Activated CD4-positive, alpha-beta T cell treated with anti-CD3 and anti-CD28 coated beads, Interleukin-2, amount 10 ng/mL, durations not matched to agents 7 days and 5 days (primary cell): ENCODE results near the gene GPRC5D. TPM values are rescaled to one million over a fixed set of nuclear protein-coding genes. Genes with fewer than 3 reads are reported as not detected.

ENCODE experiments used
- CTCF ChIA-PET: fragments of 350-600 bp; sonication (Branson Sonifier 250); formaldehyde crosslinking; loops from one replicate; lab custom pipeline; 2021; ENCODE audit warnings: antibody characterized with exemption; lab: Charles Lee
- POLR2A ChIA-PET: fragments of 350-600 bp; sonication (Branson Sonifier 250); formaldehyde crosslinking; loops from one replicate; lab custom pipeline; 2021; ENCODE audit warnings: antibody characterized with exemption; lab: Charles Lee
- DNase-seq: peaks from one replicate; pipeline ENCODE4 v3.0.0-alpha.2; 2020
- H3K27ac Mint-ChIP-seq: one replicate; pipeline ENCODE4 v1.8.0; 2021; ENCODE audit warnings: mild to moderate bottlenecking, moderate library complexity, mixed read lengths
- H3K27me3 Mint-ChIP-seq: one replicate; pipeline ENCODE4 v1.8.0; 2021; ENCODE audit warnings: mixed read lengths
- H3K36me3 Mint-ChIP-seq: one replicate; pipeline ENCODE4 v1.8.0; 2021; ENCODE audit warnings: low read depth, mixed read lengths
- H3K4me1 Mint-ChIP-seq: one replicate; pipeline ENCODE4 v1.8.0; 2021; ENCODE audit warnings: mixed read lengths
- H3K4me3 Mint-ChIP-seq: one replicate; pipeline ENCODE4 v1.8.0; 2021; ENCODE audit warnings: mild to moderate bottlenecking, moderate library complexity, mixed read lengths
- H3K9me3 Mint-ChIP-seq: one replicate; pipeline ENCODE4 v1.8.0; 2021; ENCODE audit warnings: mixed read lengths
- total RNA-seq, 2 experiments: library from RNA; stranded (reverse); gene quantifications; one replicate each; pipeline ENCODE4 v1.2.3, GENCODE V29; 2021

GPRC5D gene
- total RNA-seq, 2 experiments from 2014 or later: 0.22 to 0.67 TPM

- no peaks in the 10 kb centered on the region for H3K27me3 Mint-ChIP-seq
- ChIA-PET POLR2A (no interaction called here), CTCF (interaction anchor here (0.6 to 1.4 kb wide), 6 partner anchors 9 to 518 kb away, joined by 3 to 6 read pairs (median 3); no protein-coding TSS in a partner anchor)
- H3K36me3 Mint-ChIP-seq: peaks cover 31% of the 10 kb centered on the region
- no peak overlapping the region for H3K4me3 Mint-ChIP-seq
- DNase-seq: no peak
- no peak overlapping the region for H3K27ac Mint-ChIP-seq
- peaks cover 12% of the 10 kb centered on the region for H3K9me3 Mint-ChIP-seq
- no peaks in the 10 kb centered on the region for H3K4me1 Mint-ChIP-seq
Measured at GRCh38 chr12:12976366-12976765, 24.4 kb upstream of the GPRC5D start.

- no peak overlapping the region for H3K27ac Mint-ChIP-seq
- POLR2A ChIA-PET: no interaction called here
- peaks cover 32% of the 10 kb centered on the region for H3K36me3 Mint-ChIP-seq
- H3K9me3 Mint-ChIP-seq: peaks cover 12% of the 10 kb centered on the region
- no peak for DNase-seq
- CTCF ChIA-PET: interaction anchor here (0.6 to 1.4 kb wide), 5 partner anchors 10 to 517 kb away, joined by 3 to 6 read pairs (median 3); no protein-coding TSS in a partner anchor
- no peaks in the 10 kb centered on the region for H3K27me3 Mint-ChIP-seq
- H3K4me3 Mint-ChIP-seq: no peak overlapping the region
- H3K4me1 Mint-ChIP-seq: no peaks in the 10 kb centered on the region
Measured at GRCh38 chr12:12975322-12976077, 23.5 kb upstream of the GPRC5D start.

GRCh38 chr12:12974211-12974610 is 22.2 kb upstream of the GPRC5D start:
- H3K4me3 Mint-ChIP-seq: no peak overlapping the region
- H3K4me1 Mint-ChIP-seq: no peaks in the 10 kb centered on the region
- no peak overlapping the region for H3K27ac Mint-ChIP-seq
- no peak for DNase-seq
- peaks cover 12% of the 10 kb centered on the region for H3K9me3 Mint-ChIP-seq
- ChIA-PET CTCF (interaction anchor here (0.5 to 1.5 kb wide), 5 partner anchors 10 to 161 kb away, joined by 3 to 4 read pairs (median 3); partner anchors contain the start of gene DDX47), POLR2A (no interaction called here)
- no peaks in the 10 kb centered on the region for H3K27me3 Mint-ChIP-seq
- peaks cover 32% of the 10 kb centered on the region for H3K36me3 Mint-ChIP-seq

GRCh38 chr12:12973019-12973418 is 21.0 kb upstream of the GPRC5D start:
- no peaks in the 10 kb centered on the region for H3K27me3 Mint-ChIP-seq
- ChIA-PET CTCF (interaction anchor here (0.6 kb wide), 1 partner anchor 154 kb away, joined by 4 read pairs; no protein-coding TSS in a partner anchor), POLR2A (no interaction called here)
- no peaks in the 10 kb centered on the region for H3K4me1 Mint-ChIP-seq
- DNase-seq: no peak
- H3K27ac Mint-ChIP-seq: no peak overlapping the region
- no peak overlapping the region for H3K4me3 Mint-ChIP-seq
- peaks cover 12% of the 10 kb centered on the region for H3K9me3 Mint-ChIP-seq
- peaks cover 32% of the 10 kb centered on the region for H3K36me3 Mint-ChIP-seq

- peaks cover 10% of the 10 kb centered on the region for H3K4me1 Mint-ChIP-seq
- no peak for DNase-seq
- no peak overlapping the region for H3K27ac Mint-ChIP-seq
- no peaks in the 10 kb centered on the region for H3K27me3 Mint-ChIP-seq
- H3K9me3 Mint-ChIP-seq: peaks cover 11% of the 10 kb centered on the region
- H3K36me3 Mint-ChIP-seq: no peaks in the 10 kb centered on the region
- ChIA-PET CTCF (no interaction called here), POLR2A (no interaction called here)
- H3K4me3 Mint-ChIP-seq: no peak overlapping the region
Measured at GRCh38 chr12:12965836-12966235, 13.9 kb upstream of the GPRC5D start.

- H3K4me3 Mint-ChIP-seq: no peak overlapping the region
- H3K27ac Mint-ChIP-seq: peak overlapping the region; percentile 37
Measured at GRCh38 chr12:12964255-12964654, 12.3 kb upstream of the GPRC5D start.

GRCh38 chr12:12960639-12961209 is 8.8 kb upstream of the GPRC5D start:
- no peak for DNase-seq
- Mint-ChIP-seq H3K9me3 (peaks cover 11% of the 10 kb centered on the region), H3K27ac (no peak overlapping the region), H3K27me3 (no peaks in the 10 kb centered on the region), H3K4me3 (no peak overlapping the region), H3K36me3 (no peaks in the 10 kb centered on the region), H3K4me1 (peaks cover 10% of the 10 kb centered on the region)
- POLR2A ChIA-PET: no interaction called here
- CTCF ChIA-PET: interaction anchor here (1.6 kb wide), 1 partner anchor 8 kb away, joined by 3 read pairs; no protein-coding TSS in a partner anchor

More at GRCh38 chr12:12964255-12964654, 12.3 kb upstream of the GPRC5D start:
- Mint-ChIP-seq H3K36me3 (no peaks in the 10 kb centered on the region), H3K4me1 (peaks cover 10% of the 10 kb centered on the region), H3K27me3 (no peaks in the 10 kb centered on the region), H3K9me3 (peaks cover 11% of the 10 kb centered on the region)
- CTCF ChIA-PET: interaction anchor here (0.9 to 1.4 kb wide), 5 partner anchors 10 to 291 kb away, joined by 3 to 4 read pairs (median 3); partner anchors contain the start of gene GPRC5D
- POLR2A ChIA-PET: no interaction called here
- DNase-seq: no peak

GRCh38 chr12:12958886-12959285 is 6.9 kb upstream of the GPRC5D start:
- ChIA-PET POLR2A (no interaction called here), CTCF (no interaction called here)
- Mint-ChIP-seq H3K27ac (no peak overlapping the region), H3K9me3 (peaks cover 1% of the 10 kb centered on the region), H3K27me3 (no peaks in the 10 kb centered on the region), H3K36me3 (no peaks in the 10 kb centered on the region), H3K4me1 (peaks cover under 1% of the 10 kb centered on the region), H3K4me3 (no peak overlapping the region)
- DNase-seq: no peak

- no peak for DNase-seq
- H3K27ac Mint-ChIP-seq: no peak overlapping the region
- POLR2A ChIA-PET: no interaction called here
- CTCF ChIA-PET: interaction anchor here (1.1 to 1.3 kb wide), 2 partner anchors 21 to 218 kb away, joined by 3 read pairs; no protein-coding TSS in a partner anchor
- no peaks in the 10 kb centered on the region for H3K27me3 Mint-ChIP-seq
- H3K36me3 Mint-ChIP-seq: no peaks in the 10 kb centered on the region
- H3K9me3 Mint-ChIP-seq: no peaks in the 10 kb centered on the region
- H3K4me3 Mint-ChIP-seq: no peak overlapping the region
- no peaks in the 10 kb centered on the region for H3K4me1 Mint-ChIP-seq
Measured at GRCh38 chr12:12954878-12955625, 3.1 kb upstream of the GPRC5D start.

- H3K27me3 Mint-ChIP-seq: no peaks in the 10 kb centered on the region
- POLR2A ChIA-PET: no interaction called here
- CTCF ChIA-PET: interaction anchor here (1.1 to 1.3 kb wide), 2 partner anchors 22 to 218 kb away, joined by 3 read pairs; no protein-coding TSS in a partner anchor
- H3K4me1 Mint-ChIP-seq: no peaks in the 10 kb centered on the region
- H3K4me3 Mint-ChIP-seq: no peak overlapping the region
- no peaks in the 10 kb centered on the region for H3K9me3 Mint-ChIP-seq
- H3K27ac Mint-ChIP-seq: no peak overlapping the region
- DNase-seq: no peak
- no peaks in the 10 kb centered on the region for H3K36me3 Mint-ChIP-seq
Measured at GRCh38 chr12:12954356-12954755, 2.4 kb upstream of the GPRC5D start.

- no peaks in the 10 kb centered on the region for H3K9me3 Mint-ChIP-seq
- CTCF ChIA-PET: interaction anchor here (1.0 to 1.2 kb wide), 2 partner anchors 13 to 29 kb away, joined by 3 read pairs; no protein-coding TSS in a partner anchor
- no peak overlapping the region for H3K4me3 Mint-ChIP-seq
- POLR2A ChIA-PET: no interaction called here
- no peaks in the 10 kb centered on the region for H3K27me3 Mint-ChIP-seq
- H3K27ac Mint-ChIP-seq: no peak overlapping the region
- no peaks in the 10 kb centered on the region for H3K36me3 Mint-ChIP-seq
- no peak for DNase-seq
- no peaks in the 10 kb centered on the region for H3K4me1 Mint-ChIP-seq
Measured at GRCh38 chr12:12951504-12951903, 466 bp downstream of the GPRC5D start.

- ChIA-PET CTCF (interaction anchor here (1.0 to 1.7 kb wide), 2 partner anchors 21 to 26 kb away, joined by 3 read pairs; no protein-coding TSS in a partner anchor), POLR2A (interaction anchor here (0.7 kb wide), 1 partner anchor 56 kb away, joined by 4 read pairs; no protein-coding TSS in a partner anchor)
- no peak for DNase-seq
- Mint-ChIP-seq H3K9me3 (no peaks in the 10 kb centered on the region), H3K27me3 (no peaks in the 10 kb centered on the region), H3K4me1 (no peaks in the 10 kb centered on the region), H3K36me3 (no peaks in the 10 kb centered on the region), H3K27ac (no peak overlapping the region), H3K4me3 (no peak overlapping the region)
Measured at GRCh38 chr12:12947902-12948301, 4.1 kb downstream of the GPRC5D start.
